K562 (cell line): Measurements from ENCODE around the gene TEX51.

Experiments used
- ETV6 ChIP-seq, 3 experiments: fragments of 150-350 bp in 1 of 3; sonication (generic) in 1 of 3; formaldehyde crosslinking in 1 of 3; IDR thresholded peaks; 2 replicates each; pipeline versions ENCODE4 v1.6.1 to v1.8.0; 2014 to 2022; ENCODE audit warnings: borderline replicate concordance in 2 of 3, low read depth in 2 of 3, antibody characterized with exemption in 1 of 3, low read length in 1 of 3, mild to moderate bottlenecking in 1 of 3, missing genetic modification reagents in 1 of 3
- POLR2AphosphoS5 ChIP-seq: IDR thresholded peaks from 2 replicates; pipeline ENCODE4 v1.6.1; 2011; ENCODE audit warnings: mild to moderate bottlenecking, low read depth, low read length, moderate library complexity; ENCODE audit not compliant: control insufficient read depth, insufficient read depth

- no peak for TF ChIP-seq POLR2AphosphoS5
- no peak for TF ChIP-seq ETV6 (IDR thresholded peaks at IDR 0.05; ENCODE audit: borderline replicate concordance in 1 of 2, low read depth in 2 of 2, low read length in 1 of 2)
- no peak for TF ChIP-seq ETV6 (CRISPR knock-in tag; IDR thresholded peaks at IDR 0.05; ENCODE audit: borderline replicate concordance)
Observed at GRCh38 chr2:126914811-126915500, 16.3 kb downstream of the TEX51 start.
